OCI-LY1 (cell line): ENCODE results near the gene MCU.

ENCODE experiments used
- H2AFZ ChIP-seq: fragments of 200-600 bp; sonication (generic), shearing (Covaris generic); 2 replicates; pipeline ENCODE4 v1.6.0; 2014; ENCODE audit warnings: antibody characterized with exemption, mild to moderate bottlenecking, low read length
- H3F3A ChIP-seq: fragments of 200-600 bp; sonication (generic), shearing (Covaris generic); 2 replicates; pipeline ENCODE4 v1.6.0; 2014; ENCODE audit warnings: mild to moderate bottlenecking, antibody characterized with exemption, low read length, moderate library complexity; ENCODE audit not compliant: insufficient read depth
- H3K27ac ChIP-seq: fragments of 200-600 bp; sonication (generic); 2 replicates; pipeline ENCODE4 v1.5.1; 2014; ENCODE audit warnings: low read length, mixed run types, mild to moderate bottlenecking, low read depth; ENCODE audit not compliant: poor library complexity, severe bottlenecking
- H3K27me3 ChIP-seq: fragments of 200-600 bp; sonication (generic); 2 replicates; pipeline ENCODE4 v1.6.0; 2014; ENCODE audit warnings: antibody characterized with exemption, mild to moderate bottlenecking, low read length, moderate library complexity; ENCODE audit not compliant: insufficient read depth
- H3K36me3 ChIP-seq: fragments of 200-600 bp; sonication (generic); 2 replicates; pipeline ENCODE4 v1.6.1; 2014; ENCODE audit warnings: mild to moderate bottlenecking, antibody characterized with exemption, low read length, moderate library complexity, mixed read lengths; ENCODE audit not compliant: insufficient read depth
- H3K4me1 ChIP-seq: fragments of 200-600 bp; sonication (generic); 2 replicates; pipeline ENCODE4 v1.5.1; 2014; ENCODE audit warnings: mild to moderate bottlenecking, low read length, moderate library complexity; ENCODE audit not compliant: insufficient read depth, severe bottlenecking
- H3K4me2 ChIP-seq: fragments of 200-600 bp; sonication (generic), shearing (Covaris generic); 2 replicates; pipeline ENCODE4 v1.6.1; 2014; ENCODE audit warnings: low read length
- H3K4me3 ChIP-seq: fragments of 200-600 bp; sonication (generic); 2 replicates; pipeline ENCODE4 v1.5.1; 2014; ENCODE audit warnings: low read length, low read depth, mild to moderate bottlenecking, mixed read lengths; ENCODE audit not compliant: poor library complexity, severe bottlenecking
- H3K79me2 ChIP-seq: fragments of 200-600 bp; shearing (Covaris generic); 2 replicates; pipeline ENCODE4 v1.6.1; 2016; ENCODE audit warnings: mixed run types, low read length, mixed read lengths; ENCODE audit not compliant: insufficient read depth
- H3K9ac ChIP-seq: fragments of 200-600 bp; sonication (generic), shearing (Covaris generic); 2 replicates; pipeline ENCODE4 v1.6.1; 2014; ENCODE audit warnings: mild to moderate bottlenecking, low read length, mixed read lengths
- H3K9me2 ChIP-seq: fragments of 200-600 bp; sonication (generic), shearing (Covaris generic); 2 replicates; pipeline ENCODE4 v1.6.1; 2014; ENCODE audit warnings: low read depth, mild to moderate bottlenecking, low read length, mixed read lengths
- H3K9me3 ChIP-seq: fragments of 200-600 bp; shearing (Covaris generic); 2 replicates; pipeline ENCODE4 v1.6.1; 2014; ENCODE audit warnings: low read length, mixed read lengths
- H4K20me1 ChIP-seq: fragments of 200-600 bp; sonication (generic), shearing (Covaris generic); 2 replicates; pipeline ENCODE4 v1.6.0; 2016; ENCODE audit warnings: mild to moderate bottlenecking, low read length; ENCODE audit not compliant: insufficient read depth
- CTCF ChIP-seq: fragments of 200-600 bp; sonication (generic), shearing (Covaris generic); IDR thresholded peaks from 2 replicates; pipeline ENCODE4 v1.5.1; 2017; ENCODE audit warnings: mild to moderate bottlenecking, antibody characterized with exemption, low read length, moderate library complexity, mixed read lengths
- EZH2 ChIP-seq: fragments of 200-600 bp; sonication (generic), shearing (Covaris generic); IDR thresholded peaks from 2 replicates; pipeline ENCODE4 v1.8.0; 2017; ENCODE audit warnings: borderline replicate concordance, mixed run types, mild to moderate bottlenecking, antibody characterized with exemption, low read length, moderate library complexity, mixed read lengths

Gene MCU

GRCh38 chr10:72846238-72846637 is 154.3 kb downstream of the MCU start:
- Histone ChIP-seq H3K79me2 (no peaks in the 10 kb centered on the region), H3K4me2 (no peak overlapping the region), H3K9me2 (no peaks in the 10 kb centered on the region), H3F3A (no peaks in the 10 kb centered on the region), H4K20me1 (no peaks in the 10 kb centered on the region), H3K27ac (no peak overlapping the region), H3K27me3 (no peaks in the 10 kb centered on the region), H3K9me3 (no peaks in the 10 kb centered on the region), H3K4me1 (no peaks in the 10 kb centered on the region), H3K9ac (no peak overlapping the region), H3K36me3 (no peaks in the 10 kb centered on the region), H3K4me3 (no peak overlapping the region), H2AFZ (no peak overlapping the region)
- TF ChIP-seq EZH2 (no peak), CTCF (no peak)

GRCh38 chr10:72847681-72848080 is 155.7 kb downstream of the MCU start:
- no peaks in the 10 kb centered on the region for H3F3A ChIP-seq
- H3K9me2 ChIP-seq, result no peaks in the 10 kb centered on the region
- no peak for TF ChIP-seq CTCF
- TF ChIP-seq EZH2, result no peak
- no peaks in the 10 kb centered on the region for H3K27me3 ChIP-seq
- H3K27ac ChIP-seq, result no peak overlapping the region
- no peak overlapping the region for H2AFZ ChIP-seq
- H3K4me2 ChIP-seq, result no peak overlapping the region
- peaks cover 4% of the 10 kb centered on the region; the same call in 1 of the 2 replicates for H3K9me3 ChIP-seq
- H4K20me1 ChIP-seq, result no peaks in the 10 kb centered on the region
- H3K79me2 ChIP-seq, result no peaks in the 10 kb centered on the region
- no peaks in the 10 kb centered on the region for H3K4me1 ChIP-seq
- H3K4me3 ChIP-seq, result no peak overlapping the region
- no peak overlapping the region for H3K9ac ChIP-seq
- no peaks in the 10 kb centered on the region for H3K36me3 ChIP-seq

- Histone ChIP-seq H3F3A (no peaks in the 10 kb centered on the region), H3K9me2 (no peaks in the 10 kb centered on the region), H4K20me1 (no peaks in the 10 kb centered on the region), H3K9ac (no peak overlapping the region), H3K27ac (no peak overlapping the region), H3K4me3 (no peak overlapping the region), H3K79me2 (no peaks in the 10 kb centered on the region), H3K4me2 (no peak overlapping the region), H3K4me1 (no peaks in the 10 kb centered on the region), H2AFZ (no peak overlapping the region), H3K36me3 (no peaks in the 10 kb centered on the region), H3K27me3 (no peaks in the 10 kb centered on the region), H3K9me3 (peaks cover 4% of the 10 kb centered on the region; the same call in 1 of the 2 replicates)
- no peak for TF ChIP-seq CTCF
- TF ChIP-seq EZH2, result no peak
These were observed 158.9 kb downstream of the MCU start for GRCh38 chr10:72850861-72851260.
